Activated effector memory CD4-positive, alpha-beta T cell treated with anti-CD3 and anti-CD28 coated beads, Interleukin-2, amount 50 U/mL, for 16 hours (primary cell): ENCODE results near the gene SLC24A3.

Source experiments
- DNase-seq: peaks from one replicate; pipeline ENCODE4 v3.0.0-alpha.2; 2020

SLC24A3 gene

DNA sequence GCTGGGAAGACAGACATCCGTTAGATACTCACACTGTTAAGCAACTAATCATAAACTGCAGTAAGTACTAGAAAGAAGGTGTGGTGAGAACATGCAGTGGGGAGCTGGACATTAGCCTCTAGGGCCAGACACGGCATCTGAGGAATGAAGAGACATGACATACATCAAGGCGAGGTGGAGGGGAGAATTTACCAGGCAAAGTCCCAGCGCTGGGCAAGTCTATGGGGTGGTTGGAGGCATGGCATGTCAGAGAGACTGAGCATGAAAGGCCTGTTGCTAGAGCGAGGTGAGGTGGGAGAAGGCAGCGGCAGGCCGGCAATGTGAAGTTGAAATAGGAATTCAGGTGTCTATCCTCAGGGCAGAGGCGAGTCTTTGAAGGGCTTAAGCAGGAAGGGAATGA lies 31.8 kb downstream of the SLC24A3 start:
- no peak for DNase-seq

DNA sequence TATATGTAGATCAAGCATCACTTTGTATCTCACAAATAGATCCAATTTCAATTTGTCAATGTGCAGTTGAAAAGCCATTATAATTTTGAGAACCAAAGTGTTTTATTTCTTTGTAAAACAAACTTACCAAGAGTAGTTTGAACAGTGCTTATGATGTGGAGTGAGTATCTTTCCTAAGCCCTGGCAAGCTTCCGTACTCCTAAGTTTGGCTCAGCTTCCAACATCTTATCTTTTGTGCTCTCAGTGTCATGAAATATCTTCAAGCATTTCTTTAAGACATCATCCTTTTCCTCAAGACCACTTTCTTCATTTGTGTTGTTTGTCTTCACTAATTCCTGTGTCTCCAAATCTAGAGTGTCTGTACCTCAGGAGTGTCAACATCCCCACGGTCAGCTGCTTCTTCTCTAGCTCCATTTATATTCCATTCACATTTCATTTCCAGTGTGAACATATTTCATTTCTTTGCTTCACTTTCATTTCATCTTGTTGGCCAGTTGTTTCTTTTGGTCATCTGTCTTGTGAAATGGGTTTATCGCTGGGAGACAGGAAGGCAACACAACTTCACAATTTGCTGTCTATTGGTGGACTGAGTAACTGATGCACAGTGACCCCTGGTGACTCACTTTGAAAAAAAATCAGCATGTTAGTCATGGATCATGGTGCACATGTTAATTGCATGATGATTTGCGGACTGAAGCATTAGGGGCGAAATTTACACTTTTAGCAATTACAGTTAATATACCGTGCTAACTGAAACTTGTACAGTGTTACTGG lies 36.9 kb downstream of the SLC24A3 start:
- no peak for DNase-seq

DNA sequence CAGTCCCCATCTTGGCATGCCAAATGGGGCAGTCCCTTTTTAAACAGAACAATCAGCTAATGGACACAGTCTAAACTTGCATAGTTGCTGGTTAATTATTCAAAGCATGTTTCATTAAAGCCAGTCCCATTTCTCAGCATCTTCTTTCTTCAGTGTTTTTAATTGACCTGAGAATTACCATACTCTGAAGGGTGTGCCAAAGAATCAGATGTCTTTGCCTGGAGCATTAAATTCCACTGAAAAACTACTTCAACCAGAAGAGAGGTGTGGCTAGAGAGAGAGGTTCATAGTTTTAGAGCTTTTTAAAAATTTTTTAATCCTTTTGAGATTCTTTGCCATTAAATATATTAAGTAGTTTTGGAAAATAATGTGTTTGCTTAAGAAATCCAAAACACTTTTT lies 37.9 kb downstream of the SLC24A3 start:
- DNase-seq, result no peak

DNA sequence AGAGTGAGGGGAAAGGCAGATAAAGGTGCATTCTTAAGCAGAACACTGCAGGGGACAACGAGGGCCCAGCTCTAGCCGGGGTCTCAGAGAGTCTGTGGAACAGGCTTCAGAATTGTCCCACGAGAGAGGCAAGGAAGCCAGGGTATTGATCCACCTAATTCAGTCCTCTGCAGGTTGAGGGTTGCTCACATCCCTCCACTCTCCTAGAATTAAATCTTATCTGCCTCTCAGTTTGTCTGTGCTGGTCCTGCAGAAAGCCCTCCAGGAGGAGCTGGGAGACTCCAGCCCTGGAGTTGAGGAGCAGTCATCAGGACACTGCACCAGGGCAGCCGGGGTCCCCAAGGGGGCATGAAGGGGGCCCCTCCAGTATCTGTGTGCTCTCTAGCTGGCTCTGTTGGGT lies 39.1 kb downstream of the SLC24A3 start:
- no peak for DNase-seq

DNA sequence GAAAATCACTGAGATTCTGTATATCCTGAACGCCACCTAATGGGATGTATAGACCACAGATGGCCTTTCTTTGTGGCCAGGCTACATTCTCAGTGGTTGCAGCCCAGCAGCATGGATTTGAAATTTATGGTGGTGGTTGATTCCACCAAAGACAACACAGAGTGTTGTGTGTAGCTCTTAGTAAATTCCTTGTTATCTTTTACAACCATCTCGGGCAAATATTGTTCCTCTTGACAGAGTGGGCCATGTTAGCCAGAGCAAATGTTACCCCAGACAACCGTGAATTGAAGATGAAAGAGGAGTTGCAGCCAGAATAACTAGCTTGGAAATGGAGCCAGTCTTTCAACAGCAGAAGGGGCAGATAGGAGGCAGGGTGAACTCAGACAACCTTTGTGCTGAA lies 39.5 kb downstream of the SLC24A3 start:
- no peak for DNase-seq

DNA sequence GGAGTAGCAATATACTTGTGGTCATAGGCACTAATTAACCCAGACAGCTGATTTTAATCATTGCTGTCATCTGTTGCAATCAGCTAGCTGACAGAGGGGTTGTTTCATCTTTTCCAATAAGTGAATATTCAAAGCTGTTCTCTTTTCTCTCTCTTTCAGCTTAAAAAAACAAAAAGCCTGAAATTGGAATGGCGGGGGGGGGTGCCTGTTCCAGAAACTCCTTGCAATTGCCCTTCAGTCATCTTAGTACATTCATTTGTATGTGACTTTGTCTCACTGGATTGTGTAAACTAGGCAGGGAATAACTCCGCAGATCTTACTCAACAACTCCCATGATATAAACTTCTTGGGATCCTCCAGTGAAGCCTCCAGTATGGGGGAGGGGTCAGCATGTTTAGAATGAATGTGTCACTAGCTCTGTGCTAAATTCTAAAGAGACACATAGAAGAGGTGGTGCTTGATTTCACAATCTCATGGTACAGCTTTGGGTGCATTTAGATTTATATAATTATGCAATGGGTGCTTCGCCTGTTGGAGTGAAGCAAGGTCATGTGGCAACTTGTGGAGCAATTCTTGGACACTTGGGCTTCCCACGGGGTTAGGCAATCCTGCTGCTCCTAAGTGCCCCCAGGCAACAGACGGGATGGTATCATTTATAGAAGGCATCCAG lies 40.1 kb downstream of the SLC24A3 start:
- no peak for DNase-seq

DNA sequence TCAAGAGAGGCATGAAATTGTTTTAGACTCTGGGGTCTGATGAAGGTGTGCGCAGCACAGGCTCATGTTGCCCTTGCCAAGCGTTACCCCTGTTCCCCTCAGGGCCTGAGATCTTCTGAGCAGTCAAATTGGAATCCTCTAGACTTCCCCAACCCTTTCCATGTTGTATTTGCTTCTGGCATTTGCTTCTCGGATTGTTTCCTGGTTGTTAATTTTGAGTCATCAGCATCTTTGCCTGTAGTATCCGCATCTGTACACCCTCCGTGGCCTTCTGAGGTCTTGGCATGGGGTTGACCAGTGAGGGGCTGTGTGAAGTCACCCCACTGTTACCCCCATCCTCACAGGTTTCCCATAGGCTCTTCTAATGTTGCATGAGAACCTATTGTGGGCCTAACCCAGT lies 40.9 kb downstream of the SLC24A3 start:
- DNase-seq, result no peak

DNA sequence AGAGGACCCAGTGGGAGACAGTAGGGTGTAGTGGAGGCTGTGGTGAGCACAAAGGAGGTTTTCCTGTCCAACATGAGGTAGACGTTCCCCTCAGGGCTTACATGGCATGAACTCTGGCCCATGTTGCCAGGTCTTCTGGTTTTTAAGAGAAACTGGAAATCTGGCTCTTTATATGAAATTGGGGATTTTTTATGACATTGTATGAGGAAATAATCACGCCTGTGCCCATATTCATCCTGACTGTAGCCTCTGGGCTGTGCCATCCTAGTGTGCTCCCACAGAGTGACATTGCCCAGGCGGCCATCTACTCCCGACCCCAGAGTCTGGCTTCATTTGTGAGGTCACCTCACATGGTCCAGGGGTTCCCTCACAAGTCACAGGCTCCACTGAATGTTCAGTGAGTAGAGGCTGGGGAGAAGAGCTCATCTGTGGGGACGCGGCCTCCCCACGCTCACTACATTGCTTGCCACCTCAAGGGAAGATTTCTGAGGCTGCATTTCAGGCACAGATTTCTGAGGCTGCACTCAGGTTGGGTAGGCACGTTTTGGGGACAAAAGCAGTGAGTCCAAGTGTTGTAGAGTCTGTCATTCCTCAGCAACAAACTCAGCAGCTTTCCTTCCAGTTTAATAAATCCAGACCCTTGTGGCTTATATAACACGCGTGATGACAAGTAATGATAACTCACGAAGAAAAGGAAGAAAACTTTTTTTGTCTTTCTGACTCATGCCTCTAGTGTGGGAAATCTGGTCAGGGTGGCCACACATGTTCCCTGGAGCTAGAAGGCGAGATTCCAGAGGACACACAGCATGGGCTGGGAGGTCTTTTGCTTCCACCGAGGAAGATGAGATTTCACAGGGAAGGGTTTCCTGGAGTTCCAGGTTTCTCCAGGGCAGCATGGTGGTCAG lies 41.7 kb downstream of the SLC24A3 start:
- no peak for DNase-seq

DNA sequence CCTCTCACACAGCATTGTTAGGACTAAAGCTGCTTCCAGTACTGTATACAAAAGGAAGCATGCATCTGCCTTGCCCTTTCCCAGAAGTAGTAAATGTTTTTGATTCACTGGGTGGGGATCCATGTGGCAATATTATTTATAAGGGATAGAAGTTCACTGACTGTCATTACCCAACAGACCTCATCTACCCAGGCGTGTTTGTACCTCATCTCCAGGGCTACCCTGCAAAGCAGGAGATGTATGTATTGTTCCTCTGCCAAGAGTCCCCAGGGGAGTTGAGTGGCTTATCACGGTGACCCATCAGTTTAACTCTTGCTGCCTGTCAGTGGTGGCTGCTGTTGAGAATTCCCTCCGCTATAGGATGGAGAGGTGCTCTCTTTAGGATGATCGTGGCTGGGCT lies 42.5 kb downstream of the SLC24A3 start:
- no peak for DNase-seq

DNA sequence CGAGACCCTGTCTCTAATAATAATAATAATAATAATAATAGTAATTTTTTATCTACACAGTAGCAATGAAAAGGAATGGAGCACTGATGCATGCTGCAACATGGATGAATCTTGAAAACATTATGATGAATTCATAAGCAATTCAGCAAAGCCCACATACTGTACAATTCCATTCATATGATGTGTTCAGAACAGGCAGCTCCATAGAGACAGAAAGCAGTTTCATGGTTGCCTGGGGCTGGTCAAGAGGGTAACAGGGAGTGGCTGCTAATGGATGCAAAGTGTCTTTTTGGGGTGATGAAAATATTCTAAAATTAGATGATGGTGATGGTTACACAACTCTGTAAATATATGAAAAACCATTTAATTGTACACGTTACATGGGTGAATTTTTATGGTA lies 43.6 kb downstream of the SLC24A3 start:
- DNase-seq, result no peak

DNA sequence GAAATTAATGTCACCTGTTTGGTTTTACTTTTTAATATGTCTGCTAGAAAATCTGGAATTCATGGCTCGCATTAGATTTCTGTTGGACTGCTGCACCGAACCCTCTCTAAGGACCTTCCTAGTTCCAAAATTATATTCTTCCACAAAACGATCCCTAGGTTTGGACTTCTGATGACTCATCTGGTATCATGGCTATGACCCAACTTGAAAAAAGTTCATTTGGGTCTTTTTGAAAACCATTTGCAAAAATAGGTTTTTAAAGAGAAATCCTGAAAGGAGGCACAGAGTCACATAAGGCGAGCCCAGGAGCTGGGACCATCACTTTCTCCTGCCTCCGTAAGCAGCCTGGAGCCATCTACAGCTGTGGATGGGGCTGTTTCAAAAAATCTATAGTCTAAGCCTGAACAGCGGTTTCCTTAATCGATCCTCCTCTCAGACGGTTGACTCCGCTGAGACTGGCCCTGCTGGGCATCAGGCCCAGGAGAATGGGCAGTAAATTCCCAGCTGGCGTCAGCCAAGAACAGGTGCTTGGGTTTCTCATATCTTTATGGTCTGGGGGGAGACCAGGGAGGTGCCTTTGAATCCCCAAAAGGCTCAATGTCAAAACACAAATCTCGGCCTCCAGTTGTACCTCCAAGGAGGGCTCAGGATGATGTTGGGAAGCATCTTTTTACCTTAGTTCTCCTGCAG lies 44.6 kb downstream of the SLC24A3 start:
- DNase-seq, result no peak

DNA sequence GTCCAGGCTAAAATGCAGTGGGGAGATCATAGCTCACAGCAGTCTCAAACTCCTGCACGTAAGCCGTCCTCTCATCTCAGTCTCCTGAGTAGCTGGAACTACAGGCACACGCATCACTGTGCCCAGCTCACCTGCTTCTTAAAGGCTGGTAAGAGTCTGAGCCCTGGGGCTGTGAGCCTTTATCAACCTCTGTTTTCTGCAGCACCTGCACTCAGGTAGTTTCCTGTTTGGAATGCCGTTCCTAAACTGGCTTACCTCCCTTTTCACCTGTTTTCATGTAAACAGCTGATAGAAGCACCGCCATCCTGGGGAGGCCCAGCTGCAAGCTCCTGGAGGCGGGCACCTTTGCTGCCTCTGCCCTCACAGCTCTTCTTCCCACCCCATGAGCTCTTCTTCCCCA lies 45.4 kb downstream of the SLC24A3 start:
- no peak for DNase-seq

DNA sequence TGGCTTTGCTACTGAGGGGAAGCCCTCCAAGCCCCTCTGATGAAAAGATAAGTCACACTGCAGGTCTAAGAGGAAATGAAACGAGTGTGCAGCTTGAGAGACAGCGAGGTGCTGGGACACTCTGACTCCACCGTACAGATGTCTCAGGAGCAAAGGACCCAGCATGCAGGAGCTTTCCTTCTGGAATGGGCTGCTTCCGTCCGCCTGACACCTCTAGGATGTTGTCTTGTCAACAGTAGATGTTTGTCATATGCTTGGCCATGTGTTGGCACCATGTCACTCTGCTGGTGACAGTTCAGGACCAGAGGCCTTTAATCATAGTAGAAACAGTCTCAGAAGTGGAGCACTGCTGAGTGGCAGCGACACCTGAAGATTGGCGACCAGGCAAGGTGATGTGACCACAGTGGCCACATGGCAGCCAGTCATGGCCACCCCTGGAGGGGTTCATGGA lies 46.7 kb downstream of the SLC24A3 start:
- no peak for DNase-seq

DNA sequence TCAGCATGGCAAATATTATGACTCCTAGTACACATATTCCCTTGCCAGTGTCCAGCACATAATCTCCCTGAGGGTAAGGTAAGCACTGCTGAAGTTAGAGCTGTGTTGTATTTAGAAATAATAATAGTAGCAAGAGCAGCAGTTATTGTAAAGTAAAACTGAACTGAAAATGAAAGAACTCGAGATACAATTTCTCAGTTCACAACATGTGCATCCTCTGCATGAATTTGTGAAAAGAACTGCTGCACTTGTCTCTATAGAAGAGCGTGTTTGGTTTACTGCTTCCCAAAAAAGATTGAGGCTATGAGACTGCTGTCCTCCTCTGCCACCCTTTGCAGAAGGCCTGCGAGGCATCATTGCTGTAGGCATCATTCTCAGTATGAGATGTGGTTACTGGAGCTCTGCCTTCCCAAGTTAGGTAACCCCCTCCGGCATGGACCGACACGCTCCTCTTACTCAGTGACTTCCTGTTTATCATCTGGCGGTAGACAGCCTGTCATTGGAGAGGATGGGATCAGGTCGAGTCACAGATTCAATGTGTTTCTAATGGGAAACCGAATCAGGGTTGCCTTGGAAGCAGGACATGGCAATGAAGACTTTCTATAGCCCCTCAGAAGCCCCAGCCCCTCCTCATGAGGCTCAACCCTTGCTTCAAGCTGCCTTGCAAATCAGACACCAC lies 48.1 kb downstream of the SLC24A3 start:
- DNase-seq, result no peak

DNA sequence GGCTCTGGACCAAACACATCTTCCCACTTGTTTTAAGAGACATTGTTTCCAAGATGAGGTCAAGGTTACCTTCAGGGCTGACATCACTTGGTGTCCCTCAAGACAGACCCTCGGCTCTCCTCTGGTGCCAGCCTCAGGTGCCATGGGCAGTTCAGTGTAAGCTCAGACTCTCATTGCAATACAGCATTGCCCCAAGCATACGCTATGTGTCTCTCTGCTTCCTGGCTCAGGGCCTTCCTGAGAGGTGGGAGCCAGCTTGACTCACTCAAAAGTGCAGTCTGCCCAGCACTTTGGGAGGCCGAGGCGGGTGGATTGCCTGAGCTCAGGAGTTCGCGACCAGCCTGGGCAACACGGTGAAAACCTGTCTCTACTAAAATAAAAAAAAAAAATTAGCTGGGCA lies 51.7 kb downstream of the SLC24A3 start:
- no peak for DNase-seq

DNA sequence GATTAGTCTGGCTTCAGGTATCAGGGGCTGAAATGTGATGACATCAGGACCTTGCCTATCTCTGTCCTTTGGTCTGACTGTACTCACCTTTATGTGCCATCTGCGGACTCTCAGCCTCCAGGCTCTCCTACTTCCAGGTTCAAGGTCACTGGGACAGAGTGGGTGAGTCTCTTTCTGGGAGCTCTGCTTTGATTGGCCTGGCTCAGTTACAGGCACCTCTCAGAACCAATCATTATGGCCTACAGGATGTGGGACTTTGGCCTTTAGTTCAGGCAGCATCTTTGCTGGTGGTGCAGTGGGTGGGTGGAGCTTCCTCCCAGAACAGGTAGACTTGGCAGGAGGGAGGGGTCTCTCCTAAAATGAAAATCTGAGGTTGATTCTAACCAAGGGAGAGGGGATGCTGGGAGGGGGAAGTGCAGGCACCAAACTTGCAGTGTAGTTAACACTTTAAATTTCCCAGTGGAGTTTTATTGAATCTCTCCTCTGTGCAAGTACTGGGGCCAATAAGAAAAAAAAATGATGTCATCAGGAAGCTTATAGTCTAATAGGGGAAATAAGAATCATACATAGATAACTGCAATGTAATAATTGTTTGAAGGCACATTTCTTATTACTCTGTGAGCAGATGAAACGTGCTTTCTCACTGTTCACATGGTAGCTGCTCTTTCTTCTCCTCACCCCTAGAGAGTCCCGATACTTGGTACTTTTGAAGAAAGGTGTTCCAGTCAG lies 53.4 kb downstream of the SLC24A3 start:
- no peak for DNase-seq

DNA sequence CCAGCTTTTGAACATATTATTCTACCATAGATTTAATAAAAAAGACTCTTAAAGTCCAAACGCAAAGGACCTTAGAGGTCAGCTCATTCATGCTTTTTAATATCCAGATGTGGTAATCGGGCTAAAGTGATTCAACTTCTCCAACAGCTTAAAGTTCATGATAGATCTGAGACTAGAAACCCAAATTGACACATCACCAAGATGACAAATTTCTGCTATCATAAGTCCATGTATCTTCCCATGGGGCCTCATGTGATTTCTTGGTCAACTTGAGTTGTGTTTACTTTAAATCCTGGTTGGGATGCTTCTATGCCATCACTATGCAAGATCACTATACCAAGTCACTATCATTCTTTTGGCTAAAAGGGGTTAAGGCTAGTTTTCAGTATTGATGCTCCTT lies 56.0 kb downstream of the SLC24A3 start:
- no peak for DNase-seq

DNA sequence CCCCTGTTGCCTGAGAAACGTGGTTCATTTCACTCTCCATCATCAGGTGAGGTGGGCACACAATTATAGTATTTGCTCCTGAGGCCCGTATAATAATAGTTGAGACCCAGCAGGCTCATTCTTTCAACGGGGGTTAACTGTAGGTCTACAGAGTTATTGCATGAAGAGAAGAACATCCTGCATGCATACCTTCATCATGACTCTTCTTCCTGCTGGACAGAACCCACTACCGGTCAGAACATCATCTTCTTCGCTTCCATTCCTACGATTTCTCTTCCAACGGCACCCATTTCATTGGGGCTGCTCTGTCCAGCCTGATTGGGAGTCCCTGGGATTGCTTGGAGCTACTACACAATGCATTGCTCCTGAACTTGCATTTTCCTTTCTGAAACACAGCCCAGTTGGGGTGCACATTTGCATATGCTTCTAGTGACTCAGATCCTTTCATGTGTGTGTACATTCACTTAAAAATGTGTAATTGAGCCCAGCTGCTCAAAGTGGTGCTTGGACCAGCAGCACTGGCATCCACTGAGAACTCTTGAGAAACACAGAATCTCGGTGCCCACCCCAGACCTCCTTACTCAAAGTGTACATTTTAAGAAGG lies 57.4 kb downstream of the SLC24A3 start:
- no peak for DNase-seq

DNA sequence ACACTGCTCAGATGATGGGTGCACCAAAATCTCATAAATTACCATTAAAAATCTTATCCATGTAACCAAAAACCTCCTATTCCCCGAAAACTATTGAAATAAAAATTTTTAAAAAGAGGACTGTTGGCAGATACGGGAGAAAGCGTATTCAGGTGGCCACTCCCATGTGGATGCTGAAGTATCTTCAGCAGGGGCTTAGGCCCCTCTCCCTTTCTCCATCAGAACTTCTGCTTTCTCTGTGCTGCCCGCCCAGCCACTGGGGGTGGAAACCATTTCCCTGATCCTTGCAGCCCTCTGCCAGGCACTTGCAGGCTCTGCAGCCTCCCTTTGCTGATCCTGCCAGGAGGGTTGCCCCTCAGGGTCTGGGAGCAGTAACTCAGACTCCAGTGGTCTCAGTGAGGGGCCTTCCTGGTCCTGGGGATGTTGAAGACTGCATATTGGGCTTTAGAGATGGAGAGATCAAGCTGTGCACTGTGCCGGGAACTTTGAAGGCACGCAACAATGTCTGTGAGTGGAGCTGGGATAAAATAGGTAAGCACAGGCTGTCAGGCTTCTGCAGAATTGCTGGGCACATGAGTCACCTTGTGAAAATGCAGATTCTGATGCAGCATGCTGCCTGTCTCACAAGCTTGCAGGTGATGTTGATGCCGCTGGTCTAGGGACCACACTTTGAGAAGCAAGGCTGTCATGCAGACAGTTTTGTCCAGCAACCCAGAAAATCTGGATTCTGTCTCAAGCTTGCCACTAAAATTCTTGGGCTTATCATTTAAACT lies 59.6 kb downstream of the SLC24A3 start:
- DNase-seq, result no peak

DNA sequence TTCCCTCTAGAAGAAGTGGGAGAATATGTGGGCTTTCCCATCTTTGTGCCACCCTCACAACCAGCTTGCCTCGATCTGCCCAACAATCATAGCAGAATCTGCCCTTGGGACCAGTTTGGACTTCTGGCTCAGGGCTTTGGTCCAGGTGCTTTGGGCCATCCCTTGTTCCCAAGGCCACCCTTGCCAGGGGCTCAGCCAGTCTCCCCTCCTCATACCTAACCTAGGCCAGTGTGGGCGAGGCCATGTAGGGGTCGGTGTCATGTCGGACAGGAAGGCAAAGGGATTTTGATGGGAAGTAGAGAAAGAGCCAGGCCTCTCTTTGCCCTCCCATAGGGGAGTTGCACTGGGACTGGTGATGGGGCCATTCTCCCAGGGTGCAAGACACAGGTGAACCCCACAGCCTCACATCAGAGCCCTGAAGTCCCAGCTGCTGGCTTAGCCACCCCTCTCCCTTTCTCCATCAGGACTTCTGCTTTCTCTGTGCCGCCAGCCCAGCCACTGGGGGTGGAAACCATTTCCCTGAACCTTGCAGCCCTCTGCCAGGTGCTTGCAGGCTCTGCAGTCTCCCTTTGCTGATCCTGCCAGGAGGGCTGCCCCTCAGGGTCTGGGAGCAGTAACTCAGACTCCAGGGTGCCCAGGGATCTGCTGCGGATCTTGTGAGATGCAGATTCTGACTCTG lies 60.7 kb downstream of the SLC24A3 start:
- DNase-seq, result no peak
